Measurements from ENCODE around the gene SLC34A3. TPM values are rescaled to one million over a fixed set of nuclear protein-coding genes. Genes with fewer than 3 reads are reported as not detected.

Gene SLC34A3
- total and polyA plus RNA-seq, 2 of the 8 experiments (the other 6 are each of a cell fraction or from before 2014, with no cell fraction given), result 0.08 TPM; not detected in 1

DNA sequence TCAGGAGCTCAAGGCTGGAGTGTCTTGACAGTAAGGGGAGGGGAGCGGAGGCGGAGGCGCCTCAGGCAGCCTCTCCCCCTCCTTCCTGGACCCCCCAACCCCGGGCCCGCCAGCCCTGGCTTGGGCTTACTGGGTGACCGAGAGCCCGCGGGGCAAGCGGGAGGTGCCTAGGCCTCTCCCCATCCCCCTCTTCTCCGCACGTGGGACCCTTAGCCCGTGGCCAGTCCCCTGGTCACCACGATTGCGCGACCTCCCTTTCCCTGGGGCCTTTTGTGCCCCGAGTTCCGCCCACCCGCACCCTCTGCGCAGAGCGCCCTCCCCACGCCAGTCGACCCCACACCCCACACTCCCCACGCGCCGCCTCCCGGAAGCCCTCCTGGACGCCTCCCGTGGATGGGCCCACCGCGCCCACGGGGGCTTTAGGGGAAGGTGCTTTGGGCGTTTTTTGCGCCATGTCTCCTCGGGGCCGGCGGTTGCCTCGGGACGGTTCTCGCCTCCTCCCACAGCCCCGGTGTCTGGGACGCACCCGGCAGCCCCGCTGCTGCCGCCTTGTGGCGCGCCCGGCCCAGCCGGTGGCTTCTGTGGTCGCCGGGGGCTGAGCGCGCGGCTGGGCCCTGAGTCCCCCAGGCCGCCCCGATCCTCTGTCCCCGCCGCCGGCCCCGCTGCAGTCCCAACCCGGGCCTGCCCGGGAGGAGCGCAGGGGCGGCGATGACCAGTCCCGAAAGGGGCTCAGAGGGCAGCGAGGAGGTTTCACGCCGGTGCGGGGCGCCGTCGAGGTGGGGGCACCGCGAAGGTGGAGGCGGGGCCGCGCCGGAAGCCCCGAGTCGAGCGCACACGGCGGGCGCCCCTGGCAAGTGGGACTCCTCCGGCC, 50.0 kb downstream of the SLC34A3 start (continued):
- TF ChIP-seq, protein P1, sequence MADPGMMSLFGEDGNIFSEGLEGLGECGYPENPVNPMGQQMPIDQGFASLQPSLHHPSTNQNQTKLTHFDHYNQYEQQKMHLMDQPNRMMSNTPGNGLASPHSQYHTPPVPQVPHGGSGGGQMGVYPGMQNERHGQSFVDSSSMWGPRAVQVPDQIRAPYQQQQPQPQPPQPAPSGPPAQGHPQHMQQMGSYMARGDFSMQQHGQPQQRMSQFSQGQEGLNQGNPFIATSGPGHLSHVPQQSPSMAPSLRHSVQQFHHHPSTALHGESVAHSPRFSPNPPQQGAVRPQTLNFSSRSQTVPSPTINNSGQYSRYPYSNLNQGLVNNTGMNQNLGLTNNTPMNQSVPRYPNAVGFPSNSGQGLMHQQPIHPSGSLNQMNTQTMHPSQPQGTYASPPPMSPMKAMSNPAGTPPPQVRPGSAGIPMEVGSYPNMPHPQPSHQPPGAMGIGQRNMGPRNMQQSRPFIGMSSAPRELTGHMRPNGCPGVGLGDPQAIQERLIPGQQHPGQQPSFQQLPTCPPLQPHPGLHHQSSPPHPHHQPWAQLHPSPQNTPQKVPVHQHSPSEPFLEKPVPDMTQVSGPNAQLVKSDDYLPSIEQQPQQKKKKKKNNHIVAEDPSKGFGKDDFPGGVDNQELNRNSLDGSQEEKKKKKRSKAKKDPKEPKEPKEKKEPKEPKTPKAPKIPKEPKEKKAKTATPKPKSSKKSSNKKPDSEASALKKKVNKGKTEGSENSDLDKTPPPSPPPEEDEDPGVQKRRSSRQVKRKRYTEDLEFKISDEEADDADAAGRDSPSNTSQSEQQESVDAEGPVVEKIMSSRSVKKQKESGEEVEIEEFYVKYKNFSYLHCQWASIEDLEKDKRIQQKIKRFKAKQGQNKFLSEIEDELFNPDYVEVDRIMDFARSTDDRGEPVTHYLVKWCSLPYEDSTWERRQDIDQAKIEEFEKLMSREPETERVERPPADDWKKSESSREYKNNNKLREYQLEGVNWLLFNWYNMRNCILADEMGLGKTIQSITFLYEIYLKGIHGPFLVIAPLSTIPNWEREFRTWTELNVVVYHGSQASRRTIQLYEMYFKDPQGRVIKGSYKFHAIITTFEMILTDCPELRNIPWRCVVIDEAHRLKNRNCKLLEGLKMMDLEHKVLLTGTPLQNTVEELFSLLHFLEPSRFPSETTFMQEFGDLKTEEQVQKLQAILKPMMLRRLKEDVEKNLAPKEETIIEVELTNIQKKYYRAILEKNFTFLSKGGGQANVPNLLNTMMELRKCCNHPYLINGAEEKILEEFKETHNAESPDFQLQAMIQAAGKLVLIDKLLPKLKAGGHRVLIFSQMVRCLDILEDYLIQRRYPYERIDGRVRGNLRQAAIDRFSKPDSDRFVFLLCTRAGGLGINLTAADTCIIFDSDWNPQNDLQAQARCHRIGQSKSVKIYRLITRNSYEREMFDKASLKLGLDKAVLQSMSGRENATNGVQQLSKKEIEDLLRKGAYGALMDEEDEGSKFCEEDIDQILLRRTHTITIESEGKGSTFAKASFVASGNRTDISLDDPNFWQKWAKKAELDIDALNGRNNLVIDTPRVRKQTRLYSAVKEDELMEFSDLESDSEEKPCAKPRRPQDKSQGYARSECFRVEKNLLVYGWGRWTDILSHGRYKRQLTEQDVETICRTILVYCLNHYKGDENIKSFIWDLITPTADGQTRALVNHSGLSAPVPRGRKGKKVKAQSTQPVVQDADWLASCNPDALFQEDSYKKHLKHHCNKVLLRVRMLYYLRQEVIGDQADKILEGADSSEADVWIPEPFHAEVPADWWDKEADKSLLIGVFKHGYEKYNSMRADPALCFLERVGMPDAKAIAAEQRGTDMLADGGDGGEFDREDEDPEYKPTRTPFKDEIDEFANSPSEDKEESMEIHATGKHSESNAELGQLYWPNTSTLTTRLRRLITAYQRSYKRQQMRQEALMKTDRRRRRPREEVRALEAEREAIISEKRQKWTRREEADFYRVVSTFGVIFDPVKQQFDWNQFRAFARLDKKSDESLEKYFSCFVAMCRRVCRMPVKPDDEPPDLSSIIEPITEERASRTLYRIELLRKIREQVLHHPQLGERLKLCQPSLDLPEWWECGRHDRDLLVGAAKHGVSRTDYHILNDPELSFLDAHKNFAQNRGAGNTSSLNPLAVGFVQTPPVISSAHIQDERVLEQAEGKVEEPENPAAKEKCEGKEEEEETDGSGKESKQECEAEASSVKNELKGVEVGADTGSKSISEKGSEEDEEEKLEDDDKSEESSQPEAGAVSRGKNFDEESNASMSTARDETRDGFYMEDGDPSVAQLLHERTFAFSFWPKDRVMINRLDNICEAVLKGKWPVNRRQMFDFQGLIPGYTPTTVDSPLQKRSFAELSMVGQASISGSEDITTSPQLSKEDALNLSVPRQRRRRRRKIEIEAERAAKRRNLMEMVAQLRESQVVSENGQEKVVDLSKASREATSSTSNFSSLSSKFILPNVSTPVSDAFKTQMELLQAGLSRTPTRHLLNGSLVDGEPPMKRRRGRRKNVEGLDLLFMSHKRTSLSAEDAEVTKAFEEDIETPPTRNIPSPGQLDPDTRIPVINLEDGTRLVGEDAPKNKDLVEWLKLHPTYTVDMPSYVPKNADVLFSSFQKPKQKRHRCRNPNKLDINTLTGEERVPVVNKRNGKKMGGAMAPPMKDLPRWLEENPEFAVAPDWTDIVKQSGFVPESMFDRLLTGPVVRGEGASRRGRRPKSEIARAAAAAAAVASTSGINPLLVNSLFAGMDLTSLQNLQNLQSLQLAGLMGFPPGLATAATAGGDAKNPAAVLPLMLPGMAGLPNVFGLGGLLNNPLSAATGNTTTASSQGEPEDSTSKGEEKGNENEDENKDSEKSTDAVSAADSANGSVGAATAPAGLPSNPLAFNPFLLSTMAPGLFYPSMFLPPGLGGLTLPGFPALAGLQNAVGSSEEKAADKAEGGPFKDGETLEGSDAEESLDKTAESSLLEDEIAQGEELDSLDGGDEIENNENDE (IDR thresholded peaks at IDR 0.05; ENCODE audit: insufficient replicate concordance, low read length), result no peak
- no peak for TF ChIP-seq CBX8 (IDR thresholded peaks at IDR 0.05; ENCODE audit: borderline replicate concordance, low read depth, low read length)

Measured in H1 (cell line).